NCI-H2196 treated with DMSO at 0.1 percent for 48 hours (cell line): Measurements from ENCODE around the gene FUT1.

Experiments
- DNase-seq: peaks from one replicate; lab custom pipeline; 2025; ENCODE audit not compliant: unreplicated experiment; lab: John Stamatoyannopoulos, UW

Gene FUT1

GRCh38 chr19:48741129-48741999, 11.1 kb downstream of the FUT1 start:
- no peak for DNase-seq

DNA sequence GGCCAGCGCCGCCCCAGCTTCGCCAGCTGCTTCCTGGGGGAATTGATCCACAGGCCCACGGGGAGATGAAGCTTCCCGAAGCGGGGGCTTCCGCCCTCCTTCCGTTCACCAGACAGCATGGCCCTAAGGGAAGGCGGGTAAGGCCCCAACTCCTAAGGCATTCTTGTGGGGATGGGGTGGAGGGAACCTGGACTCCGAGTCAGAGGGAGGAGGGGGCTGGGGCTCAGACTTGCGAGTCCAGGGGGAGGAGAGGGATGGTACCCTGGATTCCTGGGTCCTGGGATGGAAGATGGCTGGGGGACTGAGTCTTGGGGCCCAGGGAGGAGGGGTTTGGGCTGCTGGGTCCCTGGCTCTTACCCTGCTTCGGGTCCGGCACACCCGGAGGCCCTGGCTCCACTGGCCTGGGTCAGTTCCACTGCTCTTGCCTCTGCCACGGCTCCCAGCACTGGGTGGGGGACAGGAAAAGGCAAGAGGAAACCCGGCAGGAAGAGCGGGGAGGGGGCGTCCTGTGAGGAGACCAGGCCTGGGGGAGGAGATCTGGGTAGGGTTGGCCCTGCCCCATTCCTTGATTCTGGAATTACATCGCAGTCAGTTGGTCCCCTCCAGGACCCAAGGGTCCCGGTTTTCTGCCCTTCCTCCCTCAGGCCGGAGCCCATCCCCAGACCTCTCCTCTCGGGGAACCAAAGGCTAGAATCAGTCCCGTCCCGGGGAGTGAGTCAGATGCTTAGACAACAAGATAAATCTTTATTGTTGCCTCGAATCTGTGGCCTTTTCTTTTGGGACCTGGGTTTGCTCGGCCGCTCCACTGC, 12.1 kb downstream of the FUT1 start, which contains the start of gene RASIP1:
Gene RASIP1 (minus strand): TSS at position 447 of the 809 bp plus-strand sequence. CDS start 328 bp downstream, at position 119.
- DNase-seq: no peak

- DNase-seq: no peak
Measured at GRCh38 chr19:48739404-48740163, 12.9 kb downstream of the FUT1 start.

- peak; percentile 85 for DNase-seq
Measured at GRCh38 chr19:48738557-48739403, 13.7 kb downstream of the FUT1 start.

GRCh38 chr19:48737360-48737998, 15.0 kb downstream of the FUT1 start:
- DNase-seq: no peak

DNA sequence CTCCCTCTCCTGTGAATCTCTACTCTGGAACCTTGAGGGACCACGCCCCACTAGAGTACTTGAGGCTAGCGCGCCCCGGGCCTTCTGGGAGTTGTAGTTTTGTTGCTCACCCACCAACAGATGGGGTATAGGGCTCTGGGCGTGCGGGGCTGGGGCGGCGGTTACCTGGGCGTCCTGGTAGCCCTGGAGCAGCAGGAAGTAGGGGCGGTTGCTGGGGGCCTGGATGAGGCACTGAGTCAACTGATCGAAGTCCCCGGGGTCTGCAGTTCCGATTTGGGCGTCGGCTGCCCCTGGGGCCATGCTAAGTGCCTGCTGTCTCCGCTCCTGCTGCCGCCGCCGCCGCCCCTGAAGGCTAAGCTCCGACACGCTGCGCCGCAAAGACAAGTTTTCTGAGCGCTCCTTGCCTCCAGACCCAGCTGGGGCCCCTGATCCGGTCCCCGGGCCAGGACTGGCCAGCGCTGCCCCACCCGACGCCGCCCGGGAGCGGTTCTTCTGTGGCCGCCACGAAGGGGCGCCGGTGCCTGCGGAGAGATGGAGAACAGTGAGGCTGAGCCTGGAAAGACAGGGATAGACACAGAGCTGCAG, 17.3 kb downstream of the FUT1 start:
- DNase-seq: no peak

DNA sequence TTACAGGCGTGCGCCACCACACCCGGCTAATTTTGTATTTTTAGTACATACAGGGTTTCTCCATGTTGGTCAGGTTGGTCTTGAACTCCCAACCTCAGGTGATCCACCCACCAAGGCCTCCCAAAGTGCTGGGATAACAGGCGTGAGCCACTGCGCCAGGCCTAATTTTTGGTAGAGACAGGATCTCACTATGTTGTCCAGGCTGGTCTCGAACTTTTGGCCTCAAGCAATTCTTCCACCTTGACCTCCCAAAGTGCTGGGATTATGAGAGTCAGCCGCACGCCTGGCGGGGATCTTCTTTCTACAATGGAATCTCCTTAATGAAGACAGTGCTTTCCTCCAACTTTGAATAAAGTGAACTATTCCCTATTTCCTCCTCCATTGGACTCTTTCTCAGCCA, 17.8 kb downstream of the FUT1 start:
- no peak for DNase-seq

DNA sequence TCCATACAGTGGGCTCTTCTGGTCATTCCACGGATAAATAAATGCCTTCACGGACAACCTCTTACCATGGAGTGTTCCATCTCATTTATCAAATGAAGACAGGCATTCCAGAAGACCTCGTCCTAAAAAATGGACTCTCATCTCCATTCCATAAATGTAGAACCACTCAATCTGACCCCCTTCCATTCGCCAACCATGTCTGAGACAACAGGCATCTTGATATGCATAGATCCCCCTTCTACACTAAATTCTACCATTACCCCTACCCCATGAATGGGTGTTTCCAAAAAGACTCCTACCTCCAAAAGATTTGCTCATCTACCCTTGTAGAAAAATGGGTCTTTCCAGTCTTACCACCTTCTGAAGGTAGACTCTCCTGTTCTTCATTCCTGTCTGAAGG, 21.0 kb downstream of the FUT1 start:
- no peak for DNase-seq

GRCh38 chr19:48728911-48729664, 23.4 kb downstream of the FUT1 start:
- no peak for DNase-seq

DNA sequence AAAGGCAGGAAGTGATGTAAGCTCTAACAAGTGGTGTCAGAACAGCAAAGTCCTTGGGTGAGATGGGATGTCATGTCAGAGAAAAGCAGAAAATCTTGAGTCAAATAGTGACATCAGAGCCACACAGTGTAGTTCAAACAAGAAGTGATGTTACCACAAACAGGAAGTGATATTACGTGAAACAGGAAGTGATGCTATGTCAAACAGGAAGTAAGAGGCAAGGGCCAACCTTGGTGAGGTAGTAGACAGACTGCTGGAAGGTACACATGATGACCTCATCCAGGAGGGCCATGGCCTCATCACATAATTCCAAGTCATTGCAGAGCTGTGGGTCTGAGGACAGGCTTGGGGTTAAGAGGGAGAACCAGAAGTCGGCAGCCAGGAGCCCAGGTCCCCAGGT, 25.9 kb downstream of the FUT1 start:
- no peak for DNase-seq

- peak; percentile 69 for DNase-seq
Measured at GRCh38 chr19:48724796-48725753, 27.4 kb downstream of the FUT1 start.

DNA sequence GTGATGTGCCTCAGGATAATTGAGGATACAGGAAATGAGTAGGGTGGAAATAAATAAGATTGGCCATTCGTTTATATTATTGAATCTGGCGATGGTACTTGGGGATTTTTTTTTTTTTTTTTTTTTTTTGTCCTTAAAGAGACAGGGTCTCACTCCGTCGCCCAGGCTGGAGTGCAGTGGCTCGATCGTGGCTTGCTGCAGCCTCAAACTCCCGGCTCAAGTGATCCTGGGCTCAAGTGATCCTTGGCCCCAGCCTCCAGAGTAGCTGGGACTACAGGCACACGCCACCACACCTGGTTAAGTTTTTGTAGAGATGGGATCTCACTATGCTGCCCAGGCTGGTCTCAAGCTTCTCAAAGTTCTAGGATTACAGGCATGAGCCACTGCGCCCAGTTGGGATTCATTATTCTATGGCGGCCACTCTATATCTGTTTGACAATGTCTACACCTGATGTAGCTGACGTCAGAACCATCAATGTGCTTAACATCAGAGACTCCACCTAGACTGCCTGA, 30.2 kb downstream of the FUT1 start:
- no peak for DNase-seq

DNA sequence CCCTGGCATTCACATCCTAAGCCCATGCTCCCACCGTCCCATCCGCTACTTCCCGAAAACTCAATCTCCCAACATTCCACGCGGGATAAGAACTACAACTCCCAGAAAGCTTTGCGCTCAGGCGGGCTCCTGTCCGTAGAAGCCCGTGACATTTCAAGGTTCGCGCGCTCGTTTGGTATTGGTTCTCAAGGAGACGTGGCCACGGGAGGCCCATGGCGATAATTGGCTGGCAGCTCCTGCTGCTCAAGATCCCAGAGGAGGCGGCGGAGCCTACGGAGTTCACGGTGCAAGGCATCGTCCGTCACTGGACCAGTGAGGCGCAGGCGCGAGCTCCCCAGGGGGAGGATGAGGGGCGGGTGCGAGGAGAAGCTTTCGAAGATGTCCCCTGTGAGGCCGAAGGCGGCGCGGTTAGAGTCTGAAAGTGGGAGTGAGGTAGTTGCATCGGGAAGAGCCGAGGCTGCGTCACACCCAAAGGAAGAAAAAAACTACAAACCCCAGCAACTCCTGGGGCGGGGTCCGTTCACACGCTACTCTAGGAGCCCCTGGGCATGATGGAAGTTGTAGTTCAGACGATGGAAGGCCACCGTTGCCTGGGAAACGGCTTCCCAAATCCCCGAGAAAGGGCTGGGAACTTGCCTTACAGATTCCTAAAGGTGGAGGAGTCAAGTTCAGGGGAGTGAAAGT, 31.7 kb downstream of the FUT1 start:
- DNase-seq: peak; percentile 97

DNA sequence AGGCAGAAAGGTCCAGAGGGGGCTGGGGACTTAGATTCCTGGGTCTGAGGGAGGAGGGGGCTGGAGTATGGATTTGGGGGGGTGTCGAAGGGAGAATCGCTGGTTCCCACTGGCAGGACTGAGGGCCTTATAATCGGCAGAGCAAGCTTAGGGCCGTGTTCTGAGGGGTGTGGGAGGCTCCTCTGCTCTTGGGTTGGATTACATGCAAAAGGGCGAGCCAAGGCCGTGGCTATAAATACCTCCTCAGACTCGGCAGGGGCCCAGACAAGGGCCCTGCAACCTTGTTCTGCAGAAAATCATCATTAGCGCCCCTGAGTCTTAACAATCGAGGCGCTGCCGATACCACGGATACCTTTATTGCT, 32.2 kb downstream of the FUT1 start:
- DNase-seq: no peak

DNA sequence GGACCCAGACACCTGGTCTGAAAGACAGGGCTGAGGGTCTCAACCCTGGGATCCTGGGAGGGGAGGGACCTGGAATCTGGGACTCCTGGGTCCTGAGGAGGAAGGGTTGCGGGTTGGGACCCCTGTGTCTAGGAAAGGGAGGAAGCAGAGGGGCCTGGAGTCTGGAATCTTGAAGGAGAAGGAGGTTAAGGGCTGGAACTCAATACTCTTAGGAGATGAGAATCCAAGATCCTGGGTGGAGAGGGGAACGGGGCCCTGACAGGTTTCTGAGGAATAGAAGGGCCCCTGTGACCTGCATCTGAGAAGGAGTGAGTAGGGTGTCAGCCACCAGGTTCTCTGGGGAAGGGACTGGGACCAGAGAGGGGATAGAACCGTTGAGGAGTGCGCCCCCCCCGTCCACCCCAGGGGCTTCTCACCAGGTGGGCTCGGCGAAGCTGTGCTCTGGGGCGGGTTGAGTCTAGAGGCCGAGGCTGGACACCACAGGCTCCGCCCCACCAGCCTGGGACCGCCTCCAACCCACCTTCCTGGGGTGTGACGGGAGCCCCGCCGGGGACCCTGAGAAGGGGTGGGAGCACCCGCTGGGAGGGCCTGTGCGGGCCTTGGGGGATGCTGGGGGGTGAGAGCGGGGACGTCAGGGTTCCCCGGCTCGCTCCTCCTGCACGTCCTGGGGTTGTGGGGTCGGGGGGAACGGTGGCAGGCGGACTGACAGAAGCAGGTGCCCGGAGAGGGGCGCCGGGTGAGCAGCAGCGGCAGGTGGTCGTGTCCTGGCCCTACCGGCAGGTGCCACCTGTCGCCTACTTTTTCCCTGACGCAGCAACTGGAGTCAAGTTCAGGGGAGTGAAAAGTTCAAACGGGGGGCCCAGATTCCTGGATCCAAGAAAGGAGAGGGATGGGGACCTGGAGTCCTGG, 32.9 kb downstream of the FUT1 start, which contains the start of gene MAMSTR:
Gene MAMSTR (minus strand): TSS at position 463 of the 909 bp plus-strand sequence. CDS start 694 bp downstream, outside the sequence.
- DNase-seq: no peak
